Nephron (organoid): ENCODE results near the gene CTSD.

Source experiments
- H3K27ac Mint-ChIP-seq, 3 experiments: 2 replicates each; pipeline ENCODE4 v1.8.0; 2020; ENCODE audit warnings: mixed read lengths in 3 of 3, mild to moderate bottlenecking in 2 of 3, moderate library complexity in 1 of 3
- H3K27me3 Mint-ChIP-seq: 2 replicates; pipeline ENCODE4 v1.8.0; 2021; ENCODE audit warnings: low read depth, mild to moderate bottlenecking, moderate library complexity, mixed read lengths
- H3K36me3 Mint-ChIP-seq: 2 replicates; pipeline ENCODE4 v1.8.0; 2020; ENCODE audit warnings: low read depth, mixed read lengths
- H3K4me1 Mint-ChIP-seq: 2 replicates; pipeline ENCODE4 v1.8.0; 2020; ENCODE audit warnings: mixed read lengths
- H3K4me3 Mint-ChIP-seq, 3 experiments: 2 replicates each; pipeline ENCODE4 v1.8.0; 2020; ENCODE audit warnings: mild to moderate bottlenecking in 3 of 3, mixed read lengths in 3 of 3, moderate library complexity in 2 of 3
- H3K9me3 Mint-ChIP-seq: 2 replicates; pipeline ENCODE4 v1.8.0; 2020; ENCODE audit warnings: mixed read lengths
- CTCF ChIP-seq, 3 experiments: fragments of 200-600 bp; sonication (generic); IDR thresholded peaks; one replicate each; pipeline ENCODE4 v1.5.0; 2021; ENCODE audit warnings: antibody characterized with exemption in 3 of 3; ENCODE audit not compliant: unreplicated experiment in 3 of 3

Gene CTSD

GRCh38 chr11:1731451-1732059 is 32.2 kb downstream of the CTSD start:
- Mint-ChIP-seq H3K4me3 (no peak overlapping the region), H3K36me3 (peaks cover 7% of the 10 kb centered on the region)

GRCh38 chr11:1730059-1730629 is 33.6 kb downstream of the CTSD start:
- no peak overlapping the region for H3K27ac Mint-ChIP-seq
- H3K4me3 Mint-ChIP-seq = no peak overlapping the region
- no peak for TF ChIP-seq CTCF (IDR thresholded peaks at IDR 0.05; ENCODE audit: unreplicated experiment in 3 of 3)
- peaks cover 49% of the 10 kb centered on the region for H3K27me3 Mint-ChIP-seq
- H3K9me3 Mint-ChIP-seq = no peaks in the 10 kb centered on the region
- peaks cover 7% of the 10 kb centered on the region for H3K36me3 Mint-ChIP-seq
- H3K4me1 Mint-ChIP-seq = peaks cover 5% of the 10 kb centered on the region

More at GRCh38 chr11:1731451-1732059, 32.2 kb downstream of the CTSD start:
- H3K27ac Mint-ChIP-seq = peak overlapping the region in 1 of 3 experiments; percentile 6
- H3K4me1 Mint-ChIP-seq = peaks cover 5% of the 10 kb centered on the region
- peaks cover 11% of the 10 kb centered on the region for H3K9me3 Mint-ChIP-seq
- peaks cover 49% of the 10 kb centered on the region for H3K27me3 Mint-ChIP-seq
- TF ChIP-seq CTCF (IDR thresholded peaks at IDR 0.05; ENCODE audit: unreplicated experiment in 3 of 3) = no peak

GRCh38 chr11:1729692-1730011 is 34.1 kb downstream of the CTSD start:
- H3K36me3 Mint-ChIP-seq = peaks cover 7% of the 10 kb centered on the region
- no peaks in the 10 kb centered on the region for H3K9me3 Mint-ChIP-seq

GRCh38 chr11:1728931-1729691 is 34.6 kb downstream of the CTSD start:
- Mint-ChIP-seq H3K4me3 (no peak overlapping the region), H3K27ac (no peak overlapping the region), H3K4me1 (peaks cover 5% of the 10 kb centered on the region), H3K27me3 (peaks cover 57% of the 10 kb centered on the region), H3K36me3 (peaks cover 7% of the 10 kb centered on the region), H3K9me3 (no peaks in the 10 kb centered on the region)
- TF ChIP-seq CTCF (IDR thresholded peaks at IDR 0.05; ENCODE audit: unreplicated experiment in 3 of 3) = no peak

More at GRCh38 chr11:1729692-1730011, 34.1 kb downstream of the CTSD start:
- peaks cover 54% of the 10 kb centered on the region for H3K27me3 Mint-ChIP-seq
- H3K4me1 Mint-ChIP-seq = peaks cover 5% of the 10 kb centered on the region
- TF ChIP-seq CTCF (IDR thresholded peaks at IDR 0.05; ENCODE audit: unreplicated experiment in 3 of 3) = no peak
- no peak overlapping the region for H3K27ac Mint-ChIP-seq
- H3K4me3 Mint-ChIP-seq = no peak overlapping the region

- Mint-ChIP-seq H3K4me3 (no peak overlapping the region), H3K27me3 (peaks cover 62% of the 10 kb centered on the region), H3K27ac (no peak overlapping the region), H3K9me3 (no peaks in the 10 kb centered on the region), H3K4me1 (peaks cover 5% of the 10 kb centered on the region), H3K36me3 (peaks cover 7% of the 10 kb centered on the region)
- no peak for TF ChIP-seq CTCF (IDR thresholded peaks at IDR 0.05; ENCODE audit: unreplicated experiment in 3 of 3)
Measured at GRCh38 chr11:1728301-1728700, 35.4 kb downstream of the CTSD start.
